Right atrium auricular region (tissue), 2 donors: ENCODE data around the gene GPC6. TPM values are rescaled to one million over a fixed set of nuclear protein-coding genes. Genes with fewer than 3 reads are reported as not detected.

ENCODE experiments used
- DNase-seq: peaks from one replicate; pipeline ENCODE4 v3.0.0-alpha.2; 2019; ENCODE audit warnings: low spot score
- H3K27ac ChIP-seq, 2 donors: fragments of 200-600 bp; sonication (generic); 1 replicate in 1 of 2; 2 replicates in 1 of 2; pipeline ENCODE4 v1.5.1; 2016 to 2019
- H3K27me3 ChIP-seq, 2 donors: fragments of 200-600 bp; sonication (generic); one replicate each; pipeline versions ENCODE4 v1.5.1 to v1.6.0; 2017 to 2019
- H3K36me3 ChIP-seq: fragments of 200-600 bp; sonication (generic); one replicate; pipeline ENCODE4 v1.5.1; 2016
- H3K4me1 ChIP-seq, 2 donors: fragments of 200-600 bp; sonication (generic); one replicate each; pipeline versions ENCODE4 v1.5.1 to v1.6.0; 2017 to 2019
- H3K4me3 ChIP-seq, 2 donors: fragments of 200-600 bp; sonication (generic); 1 replicate in 1 of 2; 2 replicates in 1 of 2; pipeline ENCODE4 v1.5.1; 2017 to 2019; ENCODE audit warnings: mild to moderate bottlenecking in 1 of 2, moderate library complexity in 1 of 2
- H3K9me3 ChIP-seq, 2 donors: fragments of 200-600 bp; sonication (generic); one replicate each; pipeline ENCODE4 v1.5.1; 2019
- CTCF ChIP-seq, 2 donors: fragments of 200-600 bp; sonication (generic); IDR thresholded peaks; one replicate each; pipeline ENCODE4 v1.5.1; 2019; ENCODE audit warnings: antibody characterized with exemption in 2 of 2
- total RNA-seq, 2 donors: library from RNA; depleted of rRNA; stranded (reverse); fragments of >200 nt; gene quantifications; one replicate each; pipeline ENCODE4 v1.1.0, GENCODE V29; 2016

GPC6 gene
- total RNA-seq, 2 donors from 2014 or later = 1.3 to 3.8 TPM

- Histone ChIP-seq H3K27ac (no peak overlapping the region), H3K4me3 (no peak overlapping the region), H3K27me3 (no peaks in the 10 kb centered on the region), H3K36me3 (no peaks in the 10 kb centered on the region), H3K4me1 (no peaks in the 10 kb centered on the region), H3K9me3 (no peaks in the 10 kb centered on the region)
- TF ChIP-seq CTCF (IDR thresholded peaks at IDR 0.05) = no peak
- no peak for DNase-seq
Observed at GRCh38 chr13:93727211-93728141, 500.9 kb downstream of the GPC6 start.

DNA sequence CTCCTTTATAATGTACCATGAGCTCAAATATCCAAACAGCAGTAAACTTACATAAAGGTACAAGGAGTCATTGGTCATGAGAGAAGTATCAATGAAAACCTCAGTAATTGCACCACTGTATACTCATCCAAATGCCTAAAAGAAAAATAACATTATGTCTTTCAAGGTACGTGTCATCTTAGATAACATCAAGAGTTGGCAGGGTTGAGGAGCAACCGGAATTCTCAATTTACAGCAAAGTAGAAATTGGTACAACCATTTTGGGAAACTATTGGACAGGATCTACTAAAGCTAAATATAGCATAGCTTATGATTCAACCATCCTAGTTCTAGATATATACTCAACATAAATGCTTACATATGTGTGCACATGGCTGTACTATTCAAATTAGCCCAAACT lies 502.8 kb downstream of the GPC6 start:
- no peaks in the 10 kb centered on the region for H3K36me3 ChIP-seq
- no peak for TF ChIP-seq CTCF (IDR thresholded peaks at IDR 0.05)
- no peak overlapping the region for H3K27ac ChIP-seq
- no peak for DNase-seq
- H3K4me3 ChIP-seq = no peak overlapping the region
- no peaks in the 10 kb centered on the region for H3K27me3 ChIP-seq
- no peaks in the 10 kb centered on the region for H3K4me1 ChIP-seq
- no peaks in the 10 kb centered on the region for H3K9me3 ChIP-seq

DNA sequence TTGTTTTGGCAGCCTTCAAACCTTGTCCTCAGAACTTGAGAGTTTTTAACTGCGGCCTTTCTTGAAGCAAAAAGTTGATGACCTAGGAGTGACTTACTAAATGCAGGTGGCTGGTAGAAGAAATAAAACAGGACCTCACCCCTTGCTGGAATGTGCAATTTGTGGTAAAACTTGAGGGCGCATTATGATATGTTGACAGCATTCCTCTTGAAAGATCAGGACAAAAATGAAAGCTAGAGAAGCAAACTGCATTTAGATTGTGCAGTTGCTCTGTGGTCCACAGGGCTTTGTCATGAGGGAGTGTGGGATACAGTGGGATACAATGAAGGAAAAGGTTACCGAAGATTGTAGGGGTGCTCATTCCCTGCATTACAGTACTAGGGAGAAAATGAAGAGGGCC lies 504.2 kb downstream of the GPC6 start:
- Histone ChIP-seq H3K27me3 (no peaks in the 10 kb centered on the region), H3K4me3 (no peak overlapping the region), H3K36me3 (no peaks in the 10 kb centered on the region), H3K27ac (no peak overlapping the region), H3K9me3 (no peaks in the 10 kb centered on the region), H3K4me1 (no peaks in the 10 kb centered on the region)
- DNase-seq = no peak
- no peak for TF ChIP-seq CTCF (IDR thresholded peaks at IDR 0.05)

- Histone ChIP-seq H3K9me3 (no peaks in the 10 kb centered on the region), H3K36me3 (no peaks in the 10 kb centered on the region), H3K4me3 (no peak overlapping the region), H3K27ac (no peak overlapping the region), H3K4me1 (no peaks in the 10 kb centered on the region), H3K27me3 (no peaks in the 10 kb centered on the region)
- no peak for TF ChIP-seq CTCF (IDR thresholded peaks at IDR 0.05)
- no peak for DNase-seq
Observed at GRCh38 chr13:93732186-93732585, 505.6 kb downstream of the GPC6 start.

- no peaks in the 10 kb centered on the region for H3K4me1 ChIP-seq
- DNase-seq = no peak
- H3K27me3 ChIP-seq = no peaks in the 10 kb centered on the region
Observed at GRCh38 chr13:93736081-93736480, 509.5 kb downstream of the GPC6 start.

More at GRCh38 chr13:93736081-93736480, 509.5 kb downstream of the GPC6 start:
- no peak overlapping the region for H3K4me3 ChIP-seq
- TF ChIP-seq CTCF (IDR thresholded peaks at IDR 0.05) = no peak
- no peak overlapping the region for H3K27ac ChIP-seq
- no peaks in the 10 kb centered on the region for H3K36me3 ChIP-seq
- no peaks in the 10 kb centered on the region for H3K9me3 ChIP-seq
